Panc1 (cell line): ENCODE data around the gene FIGN.

ENCODE experiments used
- POLR2AphosphoS5 ChIP-seq: IDR thresholded peaks from 2 replicates; pipeline ENCODE4 v1.6.1; 2012; ENCODE audit warnings: mild to moderate bottlenecking, low read depth, low read length, moderate library complexity
- SIN3A ChIP-seq: IDR thresholded peaks from 2 replicates; pipeline ENCODE4 v1.6.1; 2012; ENCODE audit warnings: low read depth, mild to moderate bottlenecking, low read length, moderate library complexity, borderline replicate concordance; ENCODE audit not compliant: insufficient read depth
- TCF7L2 ChIP-seq: IDR thresholded peaks from 2 replicates; pipeline ENCODE4 v1.6.1; 2011; ENCODE audit warnings: mild to moderate bottlenecking, low read depth, low read length, inconsistent platforms
- TF ChIP-seq, protein P1 (sequence below): fragments of 450-650 bp; IDR thresholded peaks from 2 replicates; pipeline ENCODE4 v1.5.1; 2017; ENCODE audit warnings: mild to moderate bottlenecking
- TF ChIP-seq, protein P2 (sequence below), 2 experiments: IDR thresholded peaks; 2 replicates each; pipeline ENCODE4 v1.6.1; 2011 to 2012; ENCODE audit warnings: low read depth in 2 of 2, control low read depth in 1 of 2, low read length in 1 of 2, mild to moderate bottlenecking in 1 of 2, moderate library complexity in 1 of 2; ENCODE audit not compliant: insufficient read depth in 1 of 2

DNA sequence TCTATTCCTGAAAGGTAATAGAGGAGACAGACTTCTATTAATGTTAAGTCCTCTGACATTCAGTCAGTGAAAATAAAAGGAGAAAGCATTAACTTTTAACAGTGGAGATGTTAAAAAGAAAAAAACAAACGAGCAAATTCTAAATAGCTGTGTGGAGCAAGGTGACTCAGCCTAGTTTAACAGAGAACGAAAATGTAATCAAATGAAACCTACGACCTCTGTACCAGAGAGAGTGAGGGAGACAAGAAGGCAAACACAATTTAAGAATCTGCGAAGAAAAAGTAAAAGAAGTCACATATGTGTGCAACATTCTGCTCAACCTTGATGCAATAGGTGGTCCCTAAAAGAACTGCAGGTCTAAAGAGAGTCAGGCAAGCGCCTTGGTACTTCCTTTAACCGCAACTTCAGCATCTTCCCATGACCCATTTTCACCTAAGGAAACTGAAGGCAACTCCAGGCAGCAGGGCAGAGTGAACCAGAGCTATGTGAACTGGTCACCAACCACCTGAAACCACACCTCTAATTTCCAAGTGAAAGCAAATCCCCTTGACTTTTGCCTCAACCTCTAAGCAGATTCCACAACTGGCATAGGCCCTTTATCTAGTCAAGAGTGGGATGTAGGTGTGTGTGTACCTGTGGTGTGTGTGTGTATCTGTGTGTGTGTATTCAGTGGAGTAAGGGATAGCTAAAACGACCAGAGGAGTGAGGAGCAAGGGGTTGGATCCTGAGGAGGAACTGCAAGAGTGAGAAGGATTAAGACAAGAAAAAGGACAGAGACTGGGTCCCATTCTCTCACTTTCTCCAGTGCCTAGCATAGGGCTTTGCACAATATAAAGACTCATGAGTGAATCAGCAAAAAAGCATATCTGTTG, 43.0 kb downstream of the FIGN start:
- TF ChIP-seq TCF7L2: no peak
- TF ChIP-seq POLR2AphosphoS5: no peak
- TF ChIP-seq, protein P1, sequence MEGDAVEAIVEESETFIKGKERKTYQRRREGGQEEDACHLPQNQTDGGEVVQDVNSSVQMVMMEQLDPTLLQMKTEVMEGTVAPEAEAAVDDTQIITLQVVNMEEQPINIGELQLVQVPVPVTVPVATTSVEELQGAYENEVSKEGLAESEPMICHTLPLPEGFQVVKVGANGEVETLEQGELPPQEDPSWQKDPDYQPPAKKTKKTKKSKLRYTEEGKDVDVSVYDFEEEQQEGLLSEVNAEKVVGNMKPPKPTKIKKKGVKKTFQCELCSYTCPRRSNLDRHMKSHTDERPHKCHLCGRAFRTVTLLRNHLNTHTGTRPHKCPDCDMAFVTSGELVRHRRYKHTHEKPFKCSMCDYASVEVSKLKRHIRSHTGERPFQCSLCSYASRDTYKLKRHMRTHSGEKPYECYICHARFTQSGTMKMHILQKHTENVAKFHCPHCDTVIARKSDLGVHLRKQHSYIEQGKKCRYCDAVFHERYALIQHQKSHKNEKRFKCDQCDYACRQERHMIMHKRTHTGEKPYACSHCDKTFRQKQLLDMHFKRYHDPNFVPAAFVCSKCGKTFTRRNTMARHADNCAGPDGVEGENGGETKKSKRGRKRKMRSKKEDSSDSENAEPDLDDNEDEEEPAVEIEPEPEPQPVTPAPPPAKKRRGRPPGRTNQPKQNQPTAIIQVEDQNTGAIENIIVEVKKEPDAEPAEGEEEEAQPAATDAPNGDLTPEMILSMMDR: no peak
- TF ChIP-seq, protein P2, sequence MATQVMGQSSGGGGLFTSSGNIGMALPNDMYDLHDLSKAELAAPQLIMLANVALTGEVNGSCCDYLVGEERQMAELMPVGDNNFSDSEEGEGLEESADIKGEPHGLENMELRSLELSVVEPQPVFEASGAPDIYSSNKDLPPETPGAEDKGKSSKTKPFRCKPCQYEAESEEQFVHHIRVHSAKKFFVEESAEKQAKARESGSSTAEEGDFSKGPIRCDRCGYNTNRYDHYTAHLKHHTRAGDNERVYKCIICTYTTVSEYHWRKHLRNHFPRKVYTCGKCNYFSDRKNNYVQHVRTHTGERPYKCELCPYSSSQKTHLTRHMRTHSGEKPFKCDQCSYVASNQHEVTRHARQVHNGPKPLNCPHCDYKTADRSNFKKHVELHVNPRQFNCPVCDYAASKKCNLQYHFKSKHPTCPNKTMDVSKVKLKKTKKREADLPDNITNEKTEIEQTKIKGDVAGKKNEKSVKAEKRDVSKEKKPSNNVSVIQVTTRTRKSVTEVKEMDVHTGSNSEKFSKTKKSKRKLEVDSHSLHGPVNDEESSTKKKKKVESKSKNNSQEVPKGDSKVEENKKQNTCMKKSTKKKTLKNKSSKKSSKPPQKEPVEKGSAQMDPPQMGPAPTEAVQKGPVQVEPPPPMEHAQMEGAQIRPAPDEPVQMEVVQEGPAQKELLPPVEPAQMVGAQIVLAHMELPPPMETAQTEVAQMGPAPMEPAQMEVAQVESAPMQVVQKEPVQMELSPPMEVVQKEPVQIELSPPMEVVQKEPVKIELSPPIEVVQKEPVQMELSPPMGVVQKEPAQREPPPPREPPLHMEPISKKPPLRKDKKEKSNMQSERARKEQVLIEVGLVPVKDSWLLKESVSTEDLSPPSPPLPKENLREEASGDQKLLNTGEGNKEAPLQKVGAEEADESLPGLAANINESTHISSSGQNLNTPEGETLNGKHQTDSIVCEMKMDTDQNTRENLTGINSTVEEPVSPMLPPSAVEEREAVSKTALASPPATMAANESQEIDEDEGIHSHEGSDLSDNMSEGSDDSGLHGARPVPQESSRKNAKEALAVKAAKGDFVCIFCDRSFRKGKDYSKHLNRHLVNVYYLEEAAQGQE (IDR thresholded peaks at IDR 0.05; ENCODE audit: insufficient read depth in 1 of 2, low read depth in 2 of 2, low read length in 1 of 2): no peak
- no peak for TF ChIP-seq SIN3A
